GM18505 (cell line): ENCODE measurements around the gene TMEM252.

Experiments used
- ATAC-seq: cut with Tn5 transposase; IDR thresholded peaks from one replicate; pipeline ENCODE4 v1.9.1; 2021; ENCODE audit not compliant: unreplicated experiment
- POLR2A ChIP-seq: IDR thresholded peaks from 4 replicates; pipeline ENCODE4 v1.6.1; 2011; ENCODE audit warnings: borderline replicate concordance; ENCODE audit not compliant: insufficient read depth, insufficient read length; ENCODE audit errors: extremely low read depth

TMEM252 gene

GRCh38 chr9:68522131-68522530 is 18.6 kb downstream of the TMEM252 start:
- TF ChIP-seq POLR2A: no peak
- ATAC-seq: no peak

- ATAC-seq: no peak
- no peak for TF ChIP-seq POLR2A
Measured at GRCh38 chr9:68515326-68516017, 25.2 kb downstream of the TMEM252 start.

- TF ChIP-seq POLR2A: no peak
- ATAC-seq: no peak
Measured at GRCh38 chr9:68513981-68514380, 26.7 kb downstream of the TMEM252 start.

DNA sequence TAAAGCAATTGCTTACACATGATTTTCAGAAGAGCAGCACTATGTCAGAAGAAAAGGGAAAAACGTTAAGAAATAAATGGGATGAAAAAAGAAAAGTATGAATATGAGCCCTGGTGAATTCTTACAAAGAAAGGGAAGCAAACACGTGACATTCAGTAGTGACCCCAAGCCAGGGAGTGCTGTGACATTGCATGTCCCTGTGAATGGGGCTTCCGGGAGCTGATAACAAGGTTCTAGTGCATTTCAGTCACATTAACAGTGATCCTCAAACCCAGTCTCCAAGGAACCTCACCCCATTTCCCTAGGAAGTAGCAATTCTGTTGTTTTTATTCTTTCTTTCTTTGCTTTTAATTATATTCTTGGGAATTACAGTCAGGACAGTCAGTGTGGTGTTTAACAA is 27.3 kb downstream of the TMEM252 start:
- no peak for TF ChIP-seq POLR2A

DNA sequence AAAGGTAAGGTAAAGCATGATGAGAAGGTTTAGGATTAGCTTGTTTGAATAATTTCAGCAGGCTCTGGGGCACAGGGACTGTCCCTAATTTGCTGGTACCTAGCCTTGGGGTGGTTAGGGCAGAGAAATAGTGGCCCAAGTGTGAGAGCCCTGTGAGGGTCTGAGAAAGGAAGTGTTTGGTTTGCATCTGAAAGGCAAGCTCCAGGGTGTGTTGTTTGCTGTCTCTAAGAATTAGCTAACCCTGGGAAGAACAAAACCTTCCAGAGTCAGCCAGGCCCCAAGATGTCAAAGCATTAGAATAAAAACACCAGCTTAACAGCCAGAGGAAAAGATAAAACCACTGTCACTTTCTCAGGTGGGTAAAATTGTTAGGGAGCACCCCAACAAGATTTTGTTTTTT is 31.0 kb downstream of the TMEM252 start:
- ATAC-seq: no peak
- TF ChIP-seq POLR2A: no peak

More for the DNA sequence above, 27.3 kb downstream of the TMEM252 start:
- no peak for ATAC-seq

GRCh38 chr9:68508547-68508946 is 32.1 kb downstream of the TMEM252 start:
- no peak for TF ChIP-seq POLR2A
- no peak for ATAC-seq

DNA sequence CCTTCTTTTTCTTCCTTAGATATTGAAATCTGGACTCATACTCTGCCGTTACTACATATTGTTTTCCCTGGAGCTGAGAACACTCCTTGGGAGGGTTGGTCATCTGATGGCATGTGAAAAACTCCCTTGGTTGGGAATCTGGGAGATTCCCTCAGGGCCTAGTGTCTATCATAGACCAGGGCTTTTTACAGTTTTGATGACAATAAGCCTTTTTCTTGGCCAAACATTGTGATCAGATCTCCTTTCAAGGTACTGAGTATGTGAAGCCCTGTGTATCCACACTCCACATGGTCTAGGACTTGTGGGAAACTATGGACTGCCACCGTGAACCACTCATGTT is 32.9 kb downstream of the TMEM252 start:
- ATAC-seq: no peak
- TF ChIP-seq POLR2A: no peak

- no peak for ATAC-seq
- no peak for TF ChIP-seq POLR2A
Measured at GRCh38 chr9:68507130-68507805, 33.4 kb downstream of the TMEM252 start.

- ATAC-seq: no peak
- no peak for TF ChIP-seq POLR2A
Measured at GRCh38 chr9:68506551-68506950, 34.1 kb downstream of the TMEM252 start.

DNA sequence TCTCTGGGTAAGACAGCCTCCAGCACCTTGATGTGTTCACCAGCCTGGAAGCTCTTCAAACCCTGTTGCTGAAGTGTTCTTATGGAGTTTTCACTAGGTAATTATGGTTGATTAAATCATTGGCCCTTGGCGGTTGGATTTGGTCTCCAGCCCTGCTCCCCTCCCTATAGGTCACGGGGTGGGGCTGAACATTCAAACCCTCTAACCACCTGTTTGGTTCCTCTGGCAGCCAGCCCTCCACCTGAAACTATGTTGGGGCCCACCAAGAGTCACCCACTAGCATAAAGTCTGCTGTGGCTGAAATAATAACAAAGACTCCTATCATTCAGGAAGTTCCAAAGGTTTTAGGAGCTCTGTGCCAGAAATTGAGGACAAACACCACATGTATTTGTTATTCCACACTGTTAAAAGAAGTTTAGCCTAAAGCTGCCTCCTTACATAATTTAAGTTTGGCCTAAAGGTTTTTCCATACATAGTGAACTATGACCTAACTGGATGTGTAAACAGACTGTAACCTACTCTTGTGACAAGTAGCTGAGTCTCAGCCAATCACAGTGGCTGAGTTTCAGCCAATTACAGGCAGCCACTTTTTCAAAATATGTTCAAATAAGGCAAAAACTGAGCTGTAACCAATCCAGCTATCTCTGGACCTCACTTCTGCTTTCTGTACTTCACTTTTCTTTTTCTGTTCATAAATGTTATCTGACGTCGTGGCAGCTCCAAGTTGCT is 34.8 kb downstream of the TMEM252 start:
- no peak for TF ChIP-seq POLR2A
- no peak for ATAC-seq

DNA sequence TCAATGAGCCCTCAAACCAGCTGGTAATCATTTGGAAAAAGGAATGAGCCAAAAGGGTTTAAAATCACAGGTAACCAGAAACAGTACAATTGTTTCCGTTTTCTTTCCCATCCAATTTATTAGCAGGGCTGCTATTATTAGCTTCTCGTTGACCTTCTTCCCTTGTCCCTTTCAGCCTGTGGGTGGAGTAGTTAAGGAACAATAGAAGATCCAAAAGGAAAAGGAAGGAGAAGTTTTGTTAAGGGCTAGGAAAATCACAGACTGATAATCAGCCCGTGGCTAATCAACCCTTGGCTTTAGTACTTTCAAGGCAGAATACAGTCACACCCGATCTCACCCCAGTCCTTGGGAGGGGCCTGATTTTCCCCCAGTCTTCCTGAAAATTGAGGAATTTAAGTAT is 38.4 kb downstream of the TMEM252 start:
- TF ChIP-seq POLR2A: no peak
- ATAC-seq: no peak

- no peak for TF ChIP-seq POLR2A
- ATAC-seq: no peak
Measured at GRCh38 chr9:68500457-68501381, 40.0 kb downstream of the TMEM252 start.

DNA sequence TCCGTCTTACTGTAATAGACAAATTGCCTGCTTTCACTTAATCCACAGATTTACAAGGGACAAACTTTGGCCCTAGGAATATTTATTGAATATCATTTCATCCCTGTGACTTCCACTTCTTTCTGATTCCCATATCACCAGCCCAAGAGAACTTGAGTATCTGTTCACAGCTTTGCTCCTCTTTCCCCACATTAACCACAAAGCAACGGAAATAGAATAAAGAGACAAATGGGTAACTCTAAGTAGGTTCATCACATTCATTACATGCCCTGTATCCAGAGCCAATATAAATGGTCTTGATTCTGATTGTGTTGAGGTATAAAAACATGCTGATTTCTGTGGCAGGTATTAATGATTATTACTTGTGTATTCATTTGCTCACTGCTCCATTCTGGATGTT is 41.9 kb downstream of the TMEM252 start:
- ATAC-seq: no peak
- no peak for TF ChIP-seq POLR2A
